ENCODE results near the gene FILIP1.

The FILIP1 gene

DNA sequence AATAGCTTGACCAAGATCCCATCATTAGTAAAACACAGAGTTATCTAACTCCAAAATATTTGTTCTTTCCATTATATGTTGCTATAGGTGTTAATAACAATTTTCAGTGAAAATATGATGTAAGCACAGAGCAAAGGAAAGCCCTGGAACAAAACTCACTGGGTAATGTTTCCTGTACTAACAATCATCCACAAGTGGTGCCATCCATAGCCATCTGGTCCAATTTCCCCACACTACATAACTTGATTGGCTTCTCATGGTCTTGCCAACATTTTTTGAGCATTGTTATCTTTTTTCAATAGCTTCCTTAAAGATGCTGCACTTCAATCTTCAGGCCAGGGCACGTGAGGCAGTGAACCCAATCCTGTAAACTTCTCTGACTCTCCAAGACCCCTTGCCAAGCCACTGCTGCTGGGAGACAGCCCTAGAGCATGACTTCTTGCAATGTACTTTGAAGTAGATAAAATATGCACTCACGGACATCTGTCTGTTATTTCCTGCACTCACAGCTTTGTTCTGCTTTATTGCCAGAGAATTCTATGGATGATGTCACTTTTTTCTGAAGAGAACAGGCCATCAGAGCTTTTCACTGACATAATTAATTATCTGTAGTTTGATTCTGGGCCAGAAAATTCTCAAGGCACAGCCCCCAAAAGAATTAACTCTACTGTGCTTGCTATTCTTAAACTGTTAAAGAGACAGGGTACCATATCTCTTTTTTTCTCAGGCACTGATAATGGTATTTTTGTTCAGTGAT is 111.5 kb downstream of the FILIP1 start:
- peak; percentile 35 for DNase-seq (ENCODE audit: low spot score)

DNA sequence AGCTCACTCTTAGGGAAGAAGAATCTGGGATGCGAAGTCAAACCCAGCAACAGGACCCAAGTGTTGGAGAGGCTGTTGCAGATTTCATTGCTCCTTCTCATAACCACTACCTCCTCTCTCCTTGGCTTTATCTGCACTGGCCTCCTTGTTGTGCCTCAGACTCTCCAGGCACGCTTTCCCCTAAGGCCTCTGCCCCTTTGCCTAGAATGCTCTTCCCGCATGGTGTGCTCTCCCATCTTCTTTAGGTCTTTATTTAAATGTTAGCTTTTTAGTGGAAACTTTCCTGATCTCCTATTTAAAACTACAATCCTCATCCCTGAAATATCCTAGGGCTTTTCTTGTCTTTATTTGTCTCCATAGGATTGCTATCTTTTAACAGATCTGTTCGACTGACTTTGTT is 114.1 kb downstream of the FILIP1 start:
- no peak for DNase-seq (ENCODE audit: low spot score)

DNA sequence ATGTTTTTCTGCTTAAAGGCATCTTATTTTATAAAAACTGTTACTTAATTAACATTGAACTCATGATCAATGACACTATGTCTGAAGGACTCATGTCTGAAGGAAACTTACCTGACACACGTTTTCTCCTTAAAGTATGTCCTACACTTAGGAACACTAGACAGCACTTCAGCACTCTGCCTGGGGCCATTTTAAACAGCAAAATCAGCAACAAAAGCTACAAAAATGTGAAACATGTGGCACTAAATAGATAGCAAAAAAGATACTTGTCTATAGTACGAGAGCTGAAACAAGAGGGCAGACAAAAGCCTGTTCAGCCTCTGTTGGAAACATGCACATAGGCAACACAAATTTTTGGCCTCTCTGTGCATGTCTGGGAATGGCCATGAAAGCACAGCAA is 115.5 kb downstream of the FILIP1 start:
- no peak for DNase-seq (ENCODE audit: low spot score)

DNA sequence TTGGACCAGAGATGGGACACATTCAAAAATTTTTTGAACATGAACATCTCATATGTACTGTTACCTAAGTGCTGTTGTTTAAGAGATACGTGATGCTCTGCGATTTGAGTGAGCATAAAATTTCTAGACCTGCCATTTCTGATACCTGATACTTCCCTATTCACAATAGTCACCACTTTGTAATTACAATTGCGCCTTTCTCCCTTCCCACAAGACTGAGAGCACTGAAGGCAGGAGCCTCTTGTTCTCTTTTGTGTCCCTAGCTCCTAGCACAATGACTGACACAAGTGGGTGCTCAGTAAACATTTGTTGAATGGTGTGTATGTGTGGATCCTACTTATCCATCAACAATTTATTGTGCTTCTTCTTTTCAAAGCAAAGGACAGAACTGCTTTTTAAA is 116.2 kb downstream of the FILIP1 start:
- no peak for DNase-seq (ENCODE audit: low spot score)

DNA sequence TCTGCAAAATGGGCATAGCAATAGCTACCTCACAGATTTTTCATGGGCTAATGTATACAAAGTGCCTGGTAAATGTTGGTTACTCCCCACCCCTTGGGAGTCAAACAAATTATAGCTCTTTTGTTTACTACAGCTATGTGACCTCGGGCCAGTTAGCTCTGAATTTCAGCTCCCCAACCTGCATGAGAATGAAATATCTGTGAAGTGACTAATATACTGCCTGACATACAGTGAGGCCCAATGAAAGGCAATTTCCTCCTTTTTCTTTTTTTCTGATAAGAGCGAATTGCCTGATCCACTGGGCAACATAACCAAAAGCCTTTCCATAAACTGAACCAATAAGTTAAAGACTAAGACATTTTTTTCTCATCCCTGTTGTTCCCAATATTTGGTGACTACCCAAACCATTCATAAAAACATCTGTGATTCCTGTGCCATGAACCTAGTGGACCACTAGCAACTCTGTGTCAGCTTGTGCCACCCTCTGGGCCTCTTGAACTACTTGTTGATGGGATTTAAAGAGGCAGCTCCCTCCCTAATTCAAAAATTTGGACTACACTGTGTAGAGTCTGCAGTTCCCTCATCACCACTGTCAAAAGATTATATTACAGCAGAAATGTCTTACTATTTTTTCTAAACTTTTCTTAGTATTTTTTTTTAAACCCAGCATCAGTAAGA is 117.1 kb downstream of the FILIP1 start:
- peak; percentile 28 for DNase-seq (ENCODE audit: low spot score)

DNA sequence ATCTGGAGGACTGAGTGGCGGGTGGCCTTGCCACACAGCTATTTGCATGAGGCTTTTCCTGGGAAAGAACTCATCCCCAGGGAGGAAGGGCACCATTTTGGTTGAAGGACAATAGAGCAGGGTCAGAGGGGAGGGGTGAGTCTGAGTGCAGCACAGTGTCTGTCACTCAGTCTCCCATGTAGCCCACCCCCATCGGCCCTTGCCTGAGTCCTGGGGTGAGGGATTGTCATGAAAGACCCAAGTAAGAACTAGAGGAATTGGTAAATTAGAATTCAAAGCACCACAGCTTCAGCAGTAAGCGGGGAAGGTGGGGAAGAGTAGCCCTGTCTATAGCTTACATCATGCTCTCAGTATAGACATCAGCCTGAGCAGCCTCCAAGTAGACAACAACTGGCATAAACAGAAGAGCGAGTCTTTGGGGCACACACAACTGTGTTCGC is 118.6 kb downstream of the FILIP1 start:
- DNase-seq (ENCODE audit: low spot score), result no peak

DNA sequence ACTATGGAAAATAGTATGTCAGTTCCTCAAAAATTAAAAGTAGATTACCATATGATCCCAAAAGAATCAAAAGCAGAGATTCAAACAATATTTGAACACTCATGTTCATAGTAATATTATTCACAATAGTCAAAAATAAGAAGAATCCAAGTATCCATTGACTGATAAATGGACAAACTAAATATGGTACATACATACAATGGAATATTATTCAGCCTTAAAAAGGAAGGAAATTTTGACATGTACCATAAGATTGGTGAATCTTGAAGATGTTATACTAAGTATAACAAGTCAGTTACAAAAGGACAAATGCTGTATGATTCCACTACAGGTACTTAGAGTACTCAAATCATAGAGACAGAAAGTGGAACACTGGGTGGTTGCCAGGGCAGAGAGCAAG is 120.7 kb downstream of the FILIP1 start:
- DNase-seq (ENCODE audit: low spot score), result no peak

DNA sequence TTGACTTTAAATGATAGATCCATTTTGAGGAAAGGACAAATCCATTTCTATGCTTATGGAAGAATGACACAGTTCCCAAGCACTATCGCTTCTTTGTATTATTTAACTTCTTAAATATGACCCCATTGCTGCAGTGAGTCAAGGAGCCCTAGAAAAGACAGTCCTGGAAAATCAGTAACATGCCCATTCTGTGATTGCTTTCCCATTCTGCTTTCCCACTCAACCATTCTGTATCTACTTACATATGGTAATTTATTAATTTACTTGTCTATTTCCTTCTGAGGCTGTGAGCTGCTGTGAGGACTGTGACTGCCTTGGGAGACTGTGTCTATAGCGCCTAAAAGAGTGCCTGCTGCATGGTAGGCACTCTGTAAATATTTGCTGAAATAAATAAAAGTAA is 123.6 kb downstream of the FILIP1 start:
- DNase-seq (ENCODE audit: low spot score), result no peak

DNA sequence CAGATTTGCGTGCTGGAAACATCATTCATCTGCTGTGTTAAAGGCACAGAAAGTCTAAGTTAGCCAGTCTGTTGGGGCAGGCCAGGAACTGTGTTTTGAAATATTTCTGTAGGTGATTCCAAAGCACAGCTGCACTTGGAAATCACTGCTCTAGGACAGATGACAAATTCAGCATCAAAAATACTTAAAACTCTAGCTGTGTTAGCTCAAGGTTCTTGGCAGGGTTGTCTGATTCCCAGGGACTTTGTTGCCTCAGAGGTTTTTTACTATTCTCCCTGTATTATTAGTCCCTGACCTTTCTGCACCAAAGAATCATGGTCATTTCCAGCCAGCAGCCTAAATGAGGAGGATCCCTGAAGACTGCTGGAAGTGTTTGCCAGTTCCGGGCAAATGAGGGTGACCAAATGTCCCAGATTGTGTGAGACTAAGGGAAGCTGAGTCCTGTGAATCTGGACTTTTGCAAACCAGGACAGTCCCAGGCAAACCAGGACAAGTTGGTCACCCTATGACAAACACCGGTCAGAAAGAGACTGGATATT is 124.7 kb downstream of the FILIP1 start:
- DNase-seq (ENCODE audit: low spot score), result no peak

DNA sequence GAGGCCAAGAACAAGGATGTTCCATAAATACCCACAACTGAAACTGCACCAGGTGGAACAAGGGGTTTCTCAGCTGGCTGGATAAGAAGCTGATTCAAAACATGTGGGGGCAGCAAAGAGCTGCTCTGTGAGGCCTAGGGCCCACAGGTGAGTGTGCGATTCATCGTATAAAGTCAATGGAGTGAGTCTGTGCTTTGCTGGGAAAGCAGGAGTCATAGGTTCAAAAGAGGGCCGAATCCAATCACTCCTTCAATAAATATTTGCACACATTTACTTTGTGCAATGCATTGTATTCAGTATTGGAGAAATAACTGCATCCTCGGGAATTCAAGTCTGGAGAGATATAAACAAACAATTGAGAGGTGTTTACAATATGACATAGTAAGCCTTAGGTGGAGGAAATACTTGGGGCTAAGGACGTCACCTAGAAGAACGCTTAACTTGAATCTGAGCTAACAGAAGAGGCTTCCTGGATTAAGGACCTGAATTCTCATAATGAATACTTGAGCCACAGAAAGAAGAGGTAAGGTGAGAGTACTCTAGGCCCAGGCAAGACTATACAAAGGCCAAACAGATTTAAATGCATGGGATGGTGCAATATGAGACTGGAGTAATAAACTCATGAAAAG is 125.3 kb downstream of the FILIP1 start:
- no peak for DNase-seq (ENCODE audit: low spot score)

DNA sequence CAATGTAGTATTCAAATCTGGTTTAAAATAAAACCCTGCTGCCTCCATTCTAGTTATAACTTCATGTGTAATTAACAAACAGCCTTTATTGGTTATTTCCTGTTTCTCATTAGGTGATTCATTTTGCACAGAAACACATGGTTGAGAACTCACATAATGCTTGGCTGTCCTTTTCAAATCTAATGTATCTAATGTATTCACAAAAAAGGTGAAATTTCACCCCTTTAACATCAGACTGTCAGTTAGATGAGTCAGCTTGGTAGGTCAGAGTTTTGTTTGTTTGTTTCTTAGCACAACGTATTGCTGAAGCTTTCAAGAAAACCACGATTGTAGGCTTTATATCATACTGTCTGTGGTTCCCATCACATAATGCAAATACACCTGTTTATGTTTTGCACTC is 130.3 kb downstream of the FILIP1 start:
- DNase-seq (ENCODE audit: low spot score), result no peak

DNA sequence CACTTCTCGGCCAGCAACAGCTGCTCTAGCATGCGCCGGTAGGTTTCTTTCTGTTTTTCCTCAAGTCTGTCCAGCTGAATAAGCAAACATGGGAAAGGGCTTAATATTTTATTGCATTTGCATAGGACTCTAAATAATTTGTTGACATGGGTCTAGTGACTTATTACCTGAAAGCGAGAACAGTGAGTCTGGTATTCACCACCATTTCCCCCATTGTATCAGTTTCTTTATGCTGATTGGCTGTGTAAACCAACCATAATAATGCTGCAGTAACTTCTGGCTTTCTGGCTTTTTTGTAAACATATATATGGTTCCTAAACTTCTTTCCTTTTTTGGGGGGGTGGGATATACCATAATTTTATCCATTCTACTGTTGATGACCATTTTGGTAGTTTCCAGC is 140.0 kb downstream of the FILIP1 start:
- DNase-seq (ENCODE audit: low spot score), result no peak

DNA sequence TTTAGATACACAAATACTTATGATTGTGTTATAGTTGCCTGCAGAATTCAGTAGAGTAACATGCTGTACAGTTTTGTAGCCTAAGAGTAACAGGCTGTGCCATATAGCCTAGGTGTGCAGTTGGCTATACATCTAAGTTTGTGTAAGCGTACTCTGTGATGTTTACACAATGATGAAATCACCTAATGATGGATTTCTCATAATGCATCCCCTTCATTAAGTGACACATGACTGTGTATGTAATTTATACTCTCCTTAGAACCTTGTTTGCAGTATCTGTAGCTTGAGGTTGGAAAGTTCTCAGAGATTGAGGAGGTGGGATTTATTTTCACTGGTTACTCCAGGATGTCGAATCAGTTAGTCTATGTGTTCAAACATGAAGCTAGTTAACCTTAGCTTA is 142.0 kb downstream of the FILIP1 start:
- no peak for DNase-seq (ENCODE audit: low spot score)

DNA sequence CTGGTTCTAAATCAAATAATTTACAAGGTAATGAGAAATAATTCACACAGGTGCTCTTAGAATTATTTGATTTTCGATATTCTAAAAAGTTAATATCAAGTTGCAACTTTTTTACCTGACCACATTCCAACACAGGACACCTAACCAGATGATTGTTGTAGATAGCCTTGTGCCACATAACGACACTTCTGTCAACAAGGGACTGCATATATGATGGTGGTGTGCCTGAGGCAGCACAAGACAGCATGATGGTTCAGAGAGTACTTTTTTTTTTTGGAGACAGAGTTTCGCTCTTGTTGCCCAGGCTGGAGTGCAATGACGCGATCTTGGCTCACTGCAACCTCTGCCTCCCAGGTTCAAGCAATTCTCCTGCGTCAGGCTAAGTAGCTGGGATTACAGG is 142.8 kb downstream of the FILIP1 start:
- no peak for DNase-seq (ENCODE audit: low spot score)

DNA sequence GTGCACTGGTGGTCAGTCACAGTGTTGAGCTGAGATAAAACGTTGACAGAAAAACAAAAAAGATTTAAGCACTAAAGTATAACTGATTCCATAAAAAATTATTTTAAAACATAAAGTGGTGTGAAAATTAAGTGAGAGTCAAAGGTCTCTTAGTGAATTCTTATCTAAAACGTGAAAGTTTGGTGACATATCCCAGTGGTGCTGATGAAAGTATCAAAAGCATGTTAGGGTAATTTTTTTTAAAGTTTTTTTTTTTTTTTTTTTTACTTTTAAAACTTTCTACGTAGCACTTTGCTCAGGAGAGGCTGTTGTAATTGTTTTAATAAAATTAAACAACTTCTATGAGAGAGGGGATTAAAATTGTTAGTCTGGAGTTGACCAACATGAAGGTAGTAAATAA is 143.4 kb downstream of the FILIP1 start:
- DNase-seq (ENCODE audit: low spot score), result no peak

DNA sequence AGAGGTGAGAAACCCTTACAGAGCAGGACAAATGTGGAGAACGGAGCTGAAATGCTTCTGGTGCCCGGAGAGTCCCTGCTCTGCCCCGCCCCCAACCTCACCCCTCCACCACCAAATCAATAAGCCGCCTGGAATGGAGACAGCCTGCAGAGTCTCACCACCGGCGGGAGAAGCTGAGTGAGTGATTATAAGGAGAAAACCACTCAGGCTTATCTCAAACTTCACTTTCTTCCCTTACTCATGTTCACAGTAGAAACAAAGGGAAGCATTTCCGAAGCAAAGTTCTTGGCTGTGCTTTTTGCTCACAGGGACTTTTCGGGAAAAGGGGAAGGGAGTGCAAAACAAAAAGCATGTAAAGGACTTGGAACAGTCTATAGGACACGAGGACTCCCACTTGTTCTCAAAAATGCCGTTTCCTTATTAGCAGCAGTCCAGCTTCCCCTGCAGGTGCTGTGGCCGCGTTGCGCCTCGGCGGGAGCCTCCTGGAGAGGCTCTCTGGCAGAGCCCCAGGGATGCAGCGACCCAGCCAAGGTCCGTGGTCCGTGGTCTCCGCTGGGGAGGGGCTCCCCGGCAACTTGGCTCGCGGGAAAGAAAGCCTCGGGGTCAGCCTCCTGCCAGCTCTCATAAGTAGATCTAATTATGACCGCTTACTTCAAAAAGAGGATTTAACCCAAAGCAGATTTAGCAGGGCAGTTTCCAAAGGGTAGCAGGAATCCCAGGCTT is 144.2 kb downstream of the FILIP1 start:
- no peak for DNase-seq (ENCODE audit: low spot score)

DNA sequence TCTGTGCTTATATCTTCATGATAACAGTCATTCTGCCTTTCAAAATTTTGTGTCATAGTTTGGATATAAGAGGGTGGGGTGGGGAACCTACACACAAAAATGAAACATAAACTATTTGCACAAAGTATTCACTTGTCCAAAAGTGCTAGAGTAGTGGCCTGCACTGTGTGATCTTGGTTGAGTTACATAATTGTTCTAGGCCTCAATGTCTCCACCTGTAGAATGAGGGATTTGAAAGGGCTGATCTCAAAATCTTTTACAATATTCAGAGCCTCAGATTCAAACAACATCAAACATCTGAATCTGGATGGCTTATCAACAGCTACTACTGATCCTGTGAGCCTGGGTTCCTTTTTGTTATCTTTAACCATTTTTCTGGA is 144.7 kb downstream of the FILIP1 start:
- DNase-seq (ENCODE audit: low spot score), result no peak

DNA sequence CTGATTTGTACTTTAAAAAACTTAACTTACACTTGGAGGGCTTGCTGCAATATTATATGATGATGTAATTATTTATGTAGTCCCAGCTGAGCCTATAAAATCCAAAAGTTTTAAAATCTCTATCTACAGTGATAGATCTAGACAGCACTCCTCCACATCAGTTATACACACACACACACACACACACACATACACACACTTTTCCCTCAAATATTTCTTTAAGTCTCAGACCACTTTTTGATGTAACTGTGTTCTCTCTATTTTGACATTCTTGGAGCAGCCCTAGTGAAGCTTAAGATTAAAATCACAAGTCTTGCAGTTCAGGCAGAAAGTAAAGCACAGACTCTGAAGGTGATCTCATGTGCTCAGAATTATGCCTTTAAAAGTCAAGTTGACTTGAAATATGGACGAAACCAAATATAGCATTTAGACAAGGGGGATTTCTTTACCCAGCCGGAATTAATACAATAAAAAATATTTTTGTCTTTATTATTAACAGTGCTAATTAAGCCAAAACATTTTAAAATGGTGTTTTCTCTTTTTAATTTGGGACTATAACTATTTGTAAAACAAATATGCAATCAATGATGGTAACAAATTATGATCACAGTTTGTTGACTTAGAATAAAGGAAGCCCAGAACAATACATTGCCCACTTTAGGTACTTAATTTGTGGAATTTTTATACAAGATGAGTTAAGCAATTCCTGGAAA is 145.5 kb downstream of the FILIP1 start:
- no peak for DNase-seq (ENCODE audit: low spot score)

DNA sequence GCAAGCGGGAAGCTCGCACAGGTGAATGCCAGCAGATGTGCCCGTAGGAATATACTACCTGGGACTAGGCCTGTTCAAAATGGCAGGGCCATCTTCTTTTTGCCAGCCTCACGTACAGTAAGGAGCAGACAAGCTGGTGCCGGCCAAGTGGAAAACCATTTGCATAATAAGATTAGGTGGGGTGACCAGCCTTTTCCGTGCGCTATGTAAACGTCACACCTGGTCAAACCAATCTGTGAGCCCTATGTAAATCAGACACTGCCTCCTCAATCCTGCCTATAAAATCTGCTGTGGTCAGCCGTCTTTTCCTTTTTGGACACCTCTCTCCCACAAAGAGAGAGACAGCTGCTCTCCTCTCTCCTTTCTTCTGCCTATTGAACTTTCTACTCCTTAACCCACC is 148.2 kb downstream of the FILIP1 start:
- DNase-seq (ENCODE audit: low spot score), result no peak

DNA sequence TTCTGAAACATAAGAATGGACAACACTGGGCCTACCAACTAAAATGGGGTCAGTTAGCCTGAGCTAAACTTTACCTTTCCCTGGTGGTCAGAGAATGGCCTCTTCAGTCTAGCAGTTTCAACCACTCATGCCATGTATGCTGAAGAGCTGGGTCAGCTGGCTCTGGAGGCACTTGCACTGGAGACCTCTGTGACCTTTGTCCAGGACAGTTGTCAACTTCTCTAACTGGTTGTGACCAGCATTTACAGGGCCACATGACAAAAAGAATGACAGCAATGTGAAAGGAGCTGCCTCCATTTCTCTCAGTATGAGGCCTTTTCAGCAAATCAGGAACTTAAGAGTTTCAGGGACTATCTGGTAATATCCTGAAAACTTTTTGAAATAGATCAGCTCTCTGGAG is 149.1 kb downstream of the FILIP1 start:
- DNase-seq (ENCODE audit: low spot score), result no peak

DNA sequence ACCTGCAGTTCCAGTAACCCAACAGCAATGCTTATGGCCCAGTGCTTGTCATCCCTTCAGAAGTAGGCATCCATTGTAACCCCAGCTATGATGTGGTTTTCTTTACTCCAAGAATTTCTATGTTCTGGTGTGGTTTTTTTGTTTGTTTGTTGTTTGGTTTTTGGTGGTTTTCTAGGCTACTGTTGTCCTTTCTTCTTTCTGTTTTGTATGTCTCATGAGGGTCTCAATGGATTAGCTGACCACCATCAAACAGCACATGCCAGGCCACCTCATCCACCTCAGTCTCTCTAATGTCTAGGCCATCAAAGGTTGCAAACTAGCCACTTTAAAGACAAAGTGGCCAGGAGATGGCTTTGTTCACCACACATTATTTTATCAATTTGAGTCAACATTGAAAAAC is 149.6 kb downstream of the FILIP1 start:
- no peak for DNase-seq (ENCODE audit: low spot score)

Measured in kidney capillary endothelial cell (primary cell).